Vagina (tissue), 2 donors: ENCODE results near the gene ZNF778.

Experiments used
- CTCF ChIP-seq, 3 experiments: fragments of 450-650 bp in 2 of 3; fragments of 200-600 bp in 1 of 3; sonication (generic) in 1 of 3; IDR thresholded peaks; one replicate each; pipeline ENCODE4 v1.5.1; 2017 to 2019; ENCODE audit warnings: antibody characterized with exemption in 3 of 3, mild to moderate bottlenecking in 2 of 3, moderate library complexity in 2 of 3
- POLR2A ChIP-seq, 2 donors: fragments of 450-650 bp; IDR thresholded peaks; one replicate each; pipeline ENCODE4 v1.6.1; 2017; ENCODE audit warnings: antibody characterized with exemption in 2 of 2, mild to moderate bottlenecking in 2 of 2, moderate library complexity in 2 of 2
- POLR2AphosphoS5 ChIP-seq, 2 donors: sonication (generic); formaldehyde crosslinking; IDR thresholded peaks; one replicate each; pipeline ENCODE4 v1.9.0; 2017; ENCODE audit warnings: antibody characterized with exemption in 2 of 2, mild to moderate bottlenecking in 2 of 2, low read depth in 1 of 2; ENCODE audit not compliant: insufficient read depth in 1 of 2

DNA sequence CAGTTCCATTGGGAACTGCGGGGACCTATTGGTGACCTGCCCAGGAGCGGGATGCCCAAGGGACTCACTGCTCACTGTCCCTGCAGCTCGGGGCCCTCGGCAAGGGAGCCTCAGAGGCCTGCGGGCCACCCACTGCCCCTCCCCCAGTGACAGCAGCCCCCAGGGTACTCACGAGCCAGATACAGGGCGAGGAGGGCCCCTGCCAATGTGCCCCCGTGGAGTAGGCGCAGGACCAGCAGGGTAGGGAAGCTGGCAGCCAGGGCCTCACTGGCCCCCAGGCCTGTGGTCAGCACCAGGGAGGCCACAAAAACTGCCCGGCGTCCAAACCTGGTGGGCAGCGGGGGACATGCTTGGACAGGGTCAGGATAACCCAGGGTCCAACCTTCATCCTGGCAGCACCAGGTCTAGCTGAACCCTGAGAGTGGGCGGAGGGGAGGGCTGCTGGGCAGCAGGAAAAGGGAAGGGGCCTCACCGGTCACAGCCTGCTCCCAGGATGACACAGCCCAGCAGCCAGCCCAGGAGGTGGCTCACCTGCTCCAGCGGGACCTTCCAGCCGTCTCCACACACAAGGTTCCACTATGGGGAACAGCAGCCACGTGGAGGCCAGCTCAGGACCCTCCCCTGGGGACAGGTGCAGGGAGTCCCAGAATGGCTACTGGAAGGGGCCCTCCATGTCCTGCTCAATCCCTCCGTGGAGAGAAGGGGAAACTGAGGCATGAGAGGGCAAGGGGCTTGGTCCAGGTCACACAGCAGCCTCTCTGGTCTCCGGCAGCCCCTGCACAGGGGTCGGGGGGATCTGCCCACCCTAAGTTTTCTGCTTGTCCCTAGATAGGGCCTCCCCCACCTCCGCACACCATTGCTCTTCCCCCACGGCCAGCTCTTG is 18.0 kb upstream of the ZNF778 start:
- TF ChIP-seq POLR2AphosphoS5 (IDR thresholded peaks at IDR 0.05; ENCODE audit: insufficient read depth in 1 of 2, low read depth in 1 of 2) (no peak), POLR2A (IDR thresholded peaks at IDR 0.05) (no peak), CTCF (IDR thresholded peaks at IDR 0.05) (no peak)
